ENCODE data around the gene ITGB3.

Gene ITGB3

DNA sequence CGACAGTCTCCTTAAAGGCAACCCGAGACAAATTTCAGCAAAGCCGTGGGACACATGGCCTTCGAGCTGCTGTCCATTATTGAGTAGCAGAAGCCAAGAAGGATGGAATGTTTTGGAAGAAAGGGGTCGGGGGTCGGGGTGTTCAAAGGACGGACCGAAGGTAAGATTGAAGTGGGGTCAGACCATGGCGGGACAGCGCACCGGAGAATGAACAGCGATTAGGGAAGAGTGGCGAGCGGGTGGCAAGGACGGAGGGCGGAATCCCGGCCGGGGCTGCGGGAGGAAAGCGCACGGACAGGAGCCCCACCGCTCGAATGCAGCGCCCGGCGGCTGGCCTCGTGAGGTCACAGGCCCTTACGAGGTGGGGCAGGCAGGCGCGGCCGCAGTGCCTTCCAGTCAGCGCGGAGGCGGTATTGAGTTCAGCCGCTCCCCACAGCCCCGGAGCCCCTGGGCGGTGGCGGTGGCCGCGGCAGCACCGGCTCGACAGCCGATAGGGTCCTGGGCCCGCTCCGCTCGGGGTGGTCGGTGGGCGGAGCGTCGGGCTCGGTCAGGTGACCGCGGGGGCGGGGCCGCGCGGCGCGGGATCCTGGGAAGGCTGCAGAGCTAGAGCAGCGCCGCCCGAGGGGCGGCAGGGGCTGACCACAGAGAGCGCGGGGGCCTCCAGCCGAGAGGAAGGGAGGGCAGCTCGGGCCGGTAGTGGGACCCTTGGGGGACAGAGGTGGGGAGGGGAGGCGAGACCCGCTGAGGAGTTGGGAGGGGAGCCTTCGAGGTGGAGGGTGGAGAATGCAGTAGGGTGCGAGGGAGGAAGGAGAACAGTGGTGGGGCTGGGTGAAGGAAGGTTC is 70.0 kb downstream of the ITGB3 start, which contains the start of gene EFCAB13:
Gene EFCAB13, plus strand, starts transcription at position 574 of the 842 bp plus-strand sequence. CDS start 4,399 bp downstream, outside the sequence.
- DNase-seq (ENCODE audit: low read depth, low spot score): no peak
- peak within 1 kb of the TSS; percentile 58 for H3K27ac ChIP-seq

DNA sequence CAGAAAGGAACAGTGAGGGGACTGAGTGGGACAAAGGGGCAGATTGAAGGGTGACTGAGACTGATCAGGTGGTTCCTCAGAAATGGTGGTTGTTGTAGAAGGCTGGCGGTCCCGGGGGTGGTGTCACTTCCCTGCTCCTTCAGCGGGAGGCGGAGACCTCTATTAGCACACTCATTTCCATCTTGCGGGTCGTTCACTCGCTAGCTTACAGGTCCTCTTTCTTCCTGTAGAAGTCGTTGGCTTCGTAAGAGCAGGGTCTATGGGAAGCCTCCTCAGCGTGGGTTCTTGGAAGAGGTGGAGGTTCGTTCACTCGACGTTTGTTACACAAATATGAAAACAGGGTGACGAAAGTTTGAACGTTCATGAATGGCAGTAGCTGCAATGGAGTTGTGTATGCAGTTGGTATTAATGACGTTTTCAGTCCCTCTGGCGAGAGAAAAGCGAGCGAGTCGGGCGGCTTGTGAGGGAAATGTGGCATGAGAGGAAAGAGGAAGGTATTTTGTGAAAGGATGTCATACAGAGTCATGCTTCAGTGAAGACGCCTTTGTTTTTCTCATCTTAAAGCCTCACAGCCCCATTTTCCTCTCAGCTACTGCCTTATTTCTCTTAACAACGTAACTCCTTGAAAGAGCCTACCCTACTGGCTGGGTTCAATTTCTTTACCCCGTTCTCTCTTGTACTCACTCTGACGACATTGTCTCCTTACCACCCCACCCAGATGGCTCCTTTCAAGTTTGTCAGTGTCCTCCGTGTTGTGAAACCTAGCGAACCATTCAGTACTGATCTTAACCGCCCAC is 70.8 kb downstream of the ITGB3 start:
- H3K27ac ChIP-seq: peak overlapping the region; percentile 58
- no peak for DNase-seq (ENCODE audit: low read depth, low spot score)

GRCh38 chr17:47325176-47325575 is 71.5 kb downstream of the ITGB3 start:
- no peak for DNase-seq (ENCODE audit: low read depth, low spot score)
- no peak overlapping the region for H3K27ac ChIP-seq

DNA sequence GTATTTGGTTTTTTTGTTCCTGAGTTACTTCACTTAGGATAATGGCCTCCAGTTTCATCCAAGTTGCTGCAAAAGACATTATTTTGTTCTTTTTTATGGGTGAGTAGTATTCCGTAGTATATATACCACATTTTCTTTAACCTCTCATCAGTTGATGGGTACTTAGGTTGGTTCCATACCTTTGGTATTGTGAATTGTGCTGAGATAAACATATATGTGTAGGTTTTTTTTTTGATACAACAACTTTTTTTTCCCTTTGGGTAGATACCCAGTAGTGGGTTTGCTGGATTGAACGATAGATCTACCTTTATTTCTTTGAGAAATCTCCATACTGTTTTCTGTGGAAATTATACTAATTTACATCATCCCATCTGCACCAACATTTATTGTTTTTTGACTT is 76.9 kb downstream of the ITGB3 start:
- no peak for DNase-seq (ENCODE audit: low read depth, low spot score)
- H3K27ac ChIP-seq: no peak overlapping the region

DNA sequence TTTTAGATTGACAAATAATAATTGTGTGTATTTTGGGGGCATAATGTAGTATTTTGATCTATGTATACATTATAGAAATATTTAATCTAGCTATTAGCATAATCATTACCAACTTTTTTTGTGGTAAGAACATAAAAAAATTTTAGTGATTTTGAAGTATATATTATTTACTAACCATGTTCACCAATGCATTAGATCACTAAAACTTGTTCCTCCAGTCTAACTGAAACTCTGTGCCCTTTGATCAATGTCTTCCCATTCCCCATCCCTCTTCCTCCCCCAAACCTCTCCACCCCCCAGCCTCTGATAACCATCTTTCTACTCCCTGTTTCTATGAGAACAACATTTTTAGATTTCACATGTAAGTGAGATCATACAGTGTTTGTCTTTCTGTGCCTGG is 78.7 kb downstream of the ITGB3 start:
- no peak for DNase-seq (ENCODE audit: low read depth, low spot score)
- H3K27ac ChIP-seq: no peak overlapping the region

DNA sequence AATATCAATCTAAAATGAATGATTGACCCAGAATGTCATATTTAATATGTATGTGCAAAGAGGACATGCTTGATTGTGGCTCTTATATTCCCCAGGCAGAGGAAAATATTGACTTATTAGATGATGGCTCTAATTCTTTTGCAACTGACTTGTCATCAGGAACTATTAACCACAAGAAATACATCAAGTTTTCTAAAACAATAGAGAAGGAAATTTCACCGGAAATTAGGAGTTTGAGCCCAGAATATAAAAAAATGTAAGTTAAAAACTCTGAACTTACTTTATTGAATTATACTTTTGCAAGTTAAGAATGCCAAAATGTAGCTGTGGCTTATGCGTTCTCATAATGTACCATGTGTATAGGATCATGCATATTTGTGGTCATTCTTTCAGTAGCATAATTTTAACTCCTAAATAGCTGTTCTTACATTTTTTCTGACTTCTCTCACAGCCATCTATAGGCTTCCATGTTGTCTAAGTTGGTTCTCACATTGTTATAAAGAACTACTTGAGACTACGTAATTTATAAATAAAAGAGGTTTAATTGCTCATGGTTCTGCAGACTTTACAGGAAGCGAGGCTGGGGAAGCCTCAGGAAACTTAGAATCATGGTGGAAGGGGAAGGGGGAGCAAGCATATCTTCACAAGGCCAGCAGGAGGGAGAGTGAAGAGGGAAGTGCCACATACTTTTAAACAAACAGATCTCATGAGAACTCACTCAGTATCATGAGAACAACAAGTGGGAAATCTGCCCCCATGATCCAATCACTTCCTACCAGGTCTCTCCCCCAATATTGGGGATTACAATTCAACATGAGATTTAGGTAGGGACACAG is 81.7 kb downstream of the ITGB3 start:
- DNase-seq (ENCODE audit: low read depth, low spot score): no peak
- H3K27ac ChIP-seq: no peak overlapping the region

GRCh38 chr17:47338026-47338425 is 84.4 kb downstream of the ITGB3 start:
- DNase-seq (ENCODE audit: low read depth, low spot score): no peak
- H3K27ac ChIP-seq: no peak overlapping the region

DNA sequence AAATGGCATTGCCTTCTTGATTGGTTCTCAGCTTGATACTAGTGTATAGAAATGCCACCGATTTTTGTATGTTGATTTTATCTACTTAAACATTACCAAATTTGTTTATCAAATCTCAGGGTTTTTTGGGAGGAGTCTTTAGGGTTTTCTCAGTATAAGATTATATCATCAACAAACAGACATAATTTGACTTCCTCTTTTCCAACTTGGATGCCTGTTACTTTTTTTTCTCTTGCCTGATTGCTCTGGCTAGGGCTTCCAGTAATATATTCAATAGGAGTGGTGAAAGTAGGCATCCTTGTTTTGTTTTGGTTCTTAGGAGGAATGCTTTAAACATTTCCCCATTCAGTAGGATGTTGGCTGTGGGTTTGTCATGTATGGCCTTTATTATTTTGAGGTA is 99.2 kb downstream of the ITGB3 start:
- DNase-seq (ENCODE audit: low read depth, low spot score): no peak
- no peak overlapping the region for H3K27ac ChIP-seq

DNA sequence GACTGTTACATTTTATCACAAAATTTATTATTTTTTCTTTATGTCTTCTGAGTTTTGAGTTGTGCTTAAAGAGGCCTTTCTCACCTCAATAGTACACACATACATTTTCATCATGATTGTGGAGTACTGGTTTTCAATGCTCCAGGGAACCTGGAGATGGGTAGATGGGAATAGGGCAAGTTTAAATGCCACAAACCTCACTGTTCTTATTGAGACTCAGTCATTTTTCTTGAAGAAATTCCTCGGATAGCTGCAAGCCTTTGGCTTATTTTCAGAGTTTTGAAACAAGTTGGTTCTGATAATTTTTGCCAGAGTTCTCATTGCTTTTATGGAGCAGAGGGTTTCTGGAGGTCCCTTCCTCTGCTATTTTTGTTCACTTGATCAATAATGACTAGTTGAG is 105.0 kb downstream of the ITGB3 start:
- no peak for DNase-seq (ENCODE audit: low read depth, low spot score)
- no peak overlapping the region for H3K27ac ChIP-seq

Measured in epithelial cell of prostate (primary cell).